Measurements from ENCODE around the gene NAT10. TPM values are rescaled to one million over a fixed set of nuclear protein-coding genes. Genes with fewer than 3 reads are reported as not detected.

NAT10 gene
- total RNA-seq, 1 experiment from 2014 or later = 91.4 TPM

- H3K27me3 Mint-ChIP-seq (ENCODE audit: insufficient read depth, unreplicated experiment) = no peaks in the 10 kb centered on the region
- no peaks in the 10 kb centered on the region for H3K4me1 Mint-ChIP-seq (ENCODE audit: low read depth, unreplicated experiment)
- no peak overlapping the region for H3K4me3 Mint-ChIP-seq (ENCODE audit: unreplicated experiment)
- no peaks in the 10 kb centered on the region for H3K9me3 ChIP-seq
- no peak overlapping the region for H3K27ac Mint-ChIP-seq (ENCODE audit: unreplicated experiment)
- 0 out of 2 replicates have a peak, but pooled peaks cover 12% of the 10 kb centered on the region for H3K4me1 ChIP-seq
- H3K36me3 ChIP-seq (ENCODE audit: control insufficient read depth, insufficient read depth, low read length) = no peaks in the 10 kb centered on the region
- BruUV-seq (replicated peaks) = no TSS peak
- intact Hi-C loops (cut with micrococcal nuclease; ENCODE audit: unreplicated experiment) = loop anchor here (5.0 kb wide), 1 partner anchor 172 kb away; no protein-coding TSS in a partner anchor
- ChIA-PET POLR2A (no interaction called here), CTCF (no interaction called here)
- no peak overlapping the region for H3K4me3 ChIP-seq (ENCODE audit: low read depth, low read length)
- H3K36me3 Mint-ChIP-seq (ENCODE audit: insufficient read depth, unreplicated experiment) = no peaks in the 10 kb centered on the region
- no peaks in the 10 kb centered on the region for H3K27me3 ChIP-seq (replicated peaks; ENCODE audit: control insufficient read depth, insufficient read depth, low read length)
- DNase-seq = no peak
- H3K9me3 Mint-ChIP-seq (ENCODE audit: unreplicated experiment) = no peaks in the 10 kb centered on the region
- no peak for TF ChIP-seq CTCF (IDR thresholded peaks at IDR 0.05; ENCODE audit: insufficient read depth in 1 of 2, low read depth in 1 of 2, low read length in 1 of 2, severe bottlenecking in 1 of 2, unreplicated experiment in 1 of 2)
Observed at GRCh38 chr11:34169686-34170085, 64.3 kb downstream of the NAT10 start.

GRCh38 chr11:34173050-34173449, 67.6 kb downstream of the NAT10 start:
- CTCF ChIA-PET = no interaction called here
- no peak for DNase-seq
- H3K9me3 ChIP-seq = no peaks in the 10 kb centered on the region
- Mint-ChIP-seq H3K4me3 (ENCODE audit: unreplicated experiment) (no peak overlapping the region), H3K9me3 (ENCODE audit: unreplicated experiment) (no peaks in the 10 kb centered on the region), H3K36me3 (ENCODE audit: insufficient read depth, unreplicated experiment) (no peaks in the 10 kb centered on the region), H3K27me3 (ENCODE audit: insufficient read depth, unreplicated experiment) (no peaks in the 10 kb centered on the region), H3K4me1 (ENCODE audit: low read depth, unreplicated experiment) (no peaks in the 10 kb centered on the region), H3K27ac (ENCODE audit: unreplicated experiment) (no peak overlapping the region)
- TF ChIP-seq CTCF (IDR thresholded peaks at IDR 0.05; ENCODE audit: insufficient read depth in 1 of 2, low read depth in 1 of 2, low read length in 1 of 2, severe bottlenecking in 1 of 2, unreplicated experiment in 1 of 2) = no peak
- intact Hi-C loops (cut with micrococcal nuclease; ENCODE audit: unreplicated experiment) = loop anchor here (5.0 kb wide), 1 partner anchor 176 kb away; no protein-coding TSS in a partner anchor
- 0 out of 2 replicates have a peak, but pooled peaks cover 3% of the 10 kb centered on the region for H3K4me1 ChIP-seq
- H3K36me3 ChIP-seq (ENCODE audit: control insufficient read depth, insufficient read depth, low read length) = no peaks in the 10 kb centered on the region
- H3K27me3 ChIP-seq (replicated peaks; ENCODE audit: control insufficient read depth, insufficient read depth, low read length) = no peaks in the 10 kb centered on the region
- BruUV-seq (replicated peaks) = no TSS peak
- POLR2A ChIA-PET = no interaction called here
- H3K4me3 ChIP-seq (ENCODE audit: low read depth, low read length) = no peak overlapping the region

- intact Hi-C loops (cut with micrococcal nuclease; ENCODE audit: unreplicated experiment) = loop anchor here (1.0 to 5.0 kb wide), 4 partner anchors 177 to 319 kb away; no protein-coding TSS in a partner anchor
- ChIA-PET CTCF (interaction anchor here (0.6 to 1.9 kb wide), 35 partner anchors 8 to 815 kb away, joined by 3 to 60 read pairs (median 4); partner anchors contain the start of gene ABTB2), POLR2A (interaction anchor here (0.5 to 0.6 kb wide), 2 partner anchors 266 to 466 kb away, joined by 3 to 6 read pairs; no protein-coding TSS in a partner anchor)
- no peaks in the 10 kb centered on the region for H3K9me3 Mint-ChIP-seq (ENCODE audit: unreplicated experiment)
- Histone ChIP-seq H3K36me3 (ENCODE audit: control insufficient read depth, insufficient read depth, low read length) (no peaks in the 10 kb centered on the region), H3K9me3 (no peaks in the 10 kb centered on the region), H3K4me3 (ENCODE audit: low read depth, low read length) (peak overlapping the region; percentile 15; the same call in 1 of the 2 replicates), H3K4me1 (0 out of 2 replicates have a peak, but pooled peaks cover 3% of the 10 kb centered on the region), H3K27me3 (replicated peaks; ENCODE audit: control insufficient read depth, insufficient read depth, low read length) (no peaks in the 10 kb centered on the region)
- no peaks in the 10 kb centered on the region for H3K27me3 Mint-ChIP-seq (ENCODE audit: insufficient read depth, unreplicated experiment)
- no TSS peak for BruUV-seq (replicated peaks)
- H3K4me3 Mint-ChIP-seq (ENCODE audit: unreplicated experiment) = peak overlapping the region; percentile 75
- no peaks in the 10 kb centered on the region for H3K36me3 Mint-ChIP-seq (ENCODE audit: insufficient read depth, unreplicated experiment)
- peak; percentile 91 to 98 for TF ChIP-seq CTCF (IDR thresholded peaks at IDR 0.05; ENCODE audit: insufficient read depth in 1 of 2, low read depth in 1 of 2, low read length in 1 of 2, severe bottlenecking in 1 of 2, unreplicated experiment in 1 of 2)
- H3K4me1 Mint-ChIP-seq (ENCODE audit: low read depth, unreplicated experiment) = no peaks in the 10 kb centered on the region
- H3K27ac Mint-ChIP-seq (ENCODE audit: unreplicated experiment) = no peak overlapping the region
- peak; percentile 71 to 88 for DNase-seq
Observed at GRCh38 chr11:34174412-34175041, 69.1 kb downstream of the NAT10 start.

Measured in Caco-2 (cell line).